Natural killer cell (primary cell): ENCODE measurements around the gene ZDHHC19. TPM values are rescaled to one million over a fixed set of nuclear protein-coding genes. Genes with fewer than 3 reads are reported as not detected.
"Not testable (repeated sequence)": the region's sequence is repeated elsewhere in the genome, so short reads cannot be mapped to it uniquely, and the experiment has no call there.

Experiments used
- ATAC-seq, 3 donors: fragments of 150-1000 bp in 2 of 3; fragments of 200-7000 bp in 1 of 3; cut with Tn5 transposase; 1 replicate in 1 of 3; 2 replicates in 2 of 3; pipeline ENCODE4 v1.10.0; 2021; ENCODE audit warnings: mild to moderate bottlenecking in 2 of 3, moderate library complexity in 2 of 3
- DNase-seq, 2 donors: peaks; one replicate each; pipeline versions ENCODE4 v3.0.0 to v3.0.0-alpha.2; 2013 to 2021; ENCODE audit warnings: mixed read lengths in 1 of 2
- H3K27ac ChIP-seq: one replicate; pipeline ENCODE4 v1.5.1; 2013; ENCODE audit warnings: mild to moderate bottlenecking, low read length
- H3K27me3 ChIP-seq: one replicate; pipeline ENCODE4 v1.6.1; 2013; ENCODE audit warnings: low read length; ENCODE audit not compliant: control insufficient read depth, insufficient read depth
- H3K36me3 ChIP-seq: one replicate; pipeline ENCODE4 v1.6.1; 2013; ENCODE audit warnings: low read length; ENCODE audit not compliant: control insufficient read depth, insufficient read depth
- H3K4me1 ChIP-seq: one replicate; pipeline ENCODE4 v1.6.1; 2013; ENCODE audit warnings: low read length; ENCODE audit not compliant: control insufficient read depth, insufficient read depth
- H3K4me3 ChIP-seq: one replicate; pipeline ENCODE4 v1.5.1; 2013; ENCODE audit warnings: low read length
- H3K9me3 ChIP-seq: one replicate; pipeline ENCODE4 v1.6.1; 2013; ENCODE audit warnings: low read length; ENCODE audit not compliant: control insufficient read depth, insufficient read depth
- H3K27ac Mint-ChIP-seq, 2 donors: one replicate each; pipeline ENCODE4 v1.8.0; 2022; ENCODE audit warnings: mild to moderate bottlenecking in 2 of 2, mixed read lengths in 2 of 2, moderate library complexity in 1 of 2
- H3K27me3 Mint-ChIP-seq, 2 donors: one replicate each; pipeline ENCODE4 v1.8.0; 2022; ENCODE audit warnings: low read depth in 2 of 2, mixed read lengths in 2 of 2
- H3K36me3 Mint-ChIP-seq: one replicate; pipeline ENCODE4 v1.8.0; 2022; ENCODE audit warnings: mixed read lengths
- H3K4me1 Mint-ChIP-seq, 2 donors: one replicate each; pipeline ENCODE4 v1.8.0; 2022; ENCODE audit warnings: mixed read lengths in 2 of 2
- H3K4me3 Mint-ChIP-seq: one replicate; pipeline ENCODE4 v1.8.0; 2022; ENCODE audit warnings: mild to moderate bottlenecking, moderate library complexity, mixed read lengths
- H3K9me3 Mint-ChIP-seq, 2 donors: one replicate each; pipeline ENCODE4 v1.8.0; 2022; ENCODE audit warnings: mixed read lengths in 2 of 2
- WGBS: methylation state at CpG from one replicate; pipeline ENCODE4 v1.1.7; 2013; ENCODE audit warnings: missing lambda C conversion rate; ENCODE audit not compliant: insufficient coverage; 5-methylcytosine and 5-hydroxymethylcytosine counted together
- intact Hi-C: fragments of 100-400 bp; cut with micrococcal nuclease; formaldehyde crosslinking; loops from one replicate; pipeline ENCODE4 v1.14.2; 2022
- total RNA-seq, 4 donors: library from RNA; stranded (reverse); fragments of 120-200 nt in 1 of 4; gene quantifications; one replicate each; pipeline versions ENCODE4 v1.2.3 to v1.2.4, GENCODE V29; 2013 to 2022
- TF ChIP-seq, protein P1 (sequence below): fragments of 200-600 bp; IDR thresholded peaks from one replicate; pipeline ENCODE4 v1.8.0; 2022; ENCODE audit warnings: antibody characterized with exemption

The ZDHHC19 gene
- total RNA-seq, 3 donors from 2014 or later (not counting 1 experiment from before 2014, with no cell fraction given): not detected

DNA sequence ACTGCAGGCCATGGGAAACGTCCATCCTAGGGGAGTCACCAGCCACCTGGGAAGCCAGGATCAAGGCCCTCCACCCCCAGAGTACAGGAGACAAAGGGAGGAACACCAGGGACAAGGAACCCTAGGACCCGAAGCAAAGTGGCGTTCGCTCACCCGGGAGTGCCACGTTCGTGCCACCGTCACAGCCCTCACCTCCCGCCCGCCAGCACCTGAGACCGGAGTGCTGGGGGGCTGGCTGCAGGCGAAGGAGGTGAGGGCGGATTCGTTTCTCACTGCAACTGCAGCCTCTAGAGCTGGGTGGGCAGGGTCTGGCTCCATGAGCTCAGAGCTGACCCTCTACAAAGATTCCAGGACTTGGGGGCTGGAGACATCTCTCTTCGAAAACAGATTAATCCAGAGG, 26.3 kb downstream of the ZDHHC19 start:
- H3K27ac ChIP-seq: no peak overlapping the region
- no peak overlapping the region for H3K4me3 ChIP-seq
- ATAC-seq: no peak
- no peaks in the 10 kb centered on the region for H3K9me3 ChIP-seq
- Mint-ChIP-seq H3K4me3 (no peak overlapping the region), H3K36me3 (no peaks in the 10 kb centered on the region), H3K27ac (no peak overlapping the region), H3K9me3 (no peaks in the 10 kb centered on the region), H3K4me1 (peaks cover 8 to 16% of the 10 kb centered on the region in 2 donors), H3K27me3 (peaks cover 0 to 3% of the 10 kb centered on the region in 2 donors)
- WGBS: 94% methylated on average over 15 of the region's 15 CpGs
- intact Hi-C loops: no loop called here
- no peak for DNase-seq
- TF ChIP-seq, protein P1, sequence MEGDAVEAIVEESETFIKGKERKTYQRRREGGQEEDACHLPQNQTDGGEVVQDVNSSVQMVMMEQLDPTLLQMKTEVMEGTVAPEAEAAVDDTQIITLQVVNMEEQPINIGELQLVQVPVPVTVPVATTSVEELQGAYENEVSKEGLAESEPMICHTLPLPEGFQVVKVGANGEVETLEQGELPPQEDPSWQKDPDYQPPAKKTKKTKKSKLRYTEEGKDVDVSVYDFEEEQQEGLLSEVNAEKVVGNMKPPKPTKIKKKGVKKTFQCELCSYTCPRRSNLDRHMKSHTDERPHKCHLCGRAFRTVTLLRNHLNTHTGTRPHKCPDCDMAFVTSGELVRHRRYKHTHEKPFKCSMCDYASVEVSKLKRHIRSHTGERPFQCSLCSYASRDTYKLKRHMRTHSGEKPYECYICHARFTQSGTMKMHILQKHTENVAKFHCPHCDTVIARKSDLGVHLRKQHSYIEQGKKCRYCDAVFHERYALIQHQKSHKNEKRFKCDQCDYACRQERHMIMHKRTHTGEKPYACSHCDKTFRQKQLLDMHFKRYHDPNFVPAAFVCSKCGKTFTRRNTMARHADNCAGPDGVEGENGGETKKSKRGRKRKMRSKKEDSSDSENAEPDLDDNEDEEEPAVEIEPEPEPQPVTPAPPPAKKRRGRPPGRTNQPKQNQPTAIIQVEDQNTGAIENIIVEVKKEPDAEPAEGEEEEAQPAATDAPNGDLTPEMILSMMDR: no peak
- H3K27me3 ChIP-seq: no peaks in the 10 kb centered on the region
- H3K4me1 ChIP-seq: peaks cover 44% of the 10 kb centered on the region
- no peaks in the 10 kb centered on the region for H3K36me3 ChIP-seq

DNA sequence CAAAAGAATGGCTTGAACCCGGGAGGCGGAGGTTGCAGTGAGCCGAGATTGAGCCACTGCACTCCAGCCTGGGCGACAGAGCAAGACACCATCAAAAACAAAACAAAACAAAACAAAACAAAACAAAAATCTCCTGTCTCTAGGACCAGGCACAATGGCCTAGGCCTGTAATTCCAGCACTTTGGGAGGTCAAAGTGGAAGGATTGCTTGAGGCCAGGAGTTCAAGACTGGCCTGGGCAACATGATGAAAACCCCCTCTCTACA, 27.1 kb downstream of the ZDHHC19 start:
- H3K27me3 Mint-ChIP-seq, H3K4me3 ChIP-seq: not testable (repeated sequence)
- H3K4me1 Mint-ChIP-seq: peaks cover 16 to 24% of the 10 kb centered on the region in 2 donors

DNA sequence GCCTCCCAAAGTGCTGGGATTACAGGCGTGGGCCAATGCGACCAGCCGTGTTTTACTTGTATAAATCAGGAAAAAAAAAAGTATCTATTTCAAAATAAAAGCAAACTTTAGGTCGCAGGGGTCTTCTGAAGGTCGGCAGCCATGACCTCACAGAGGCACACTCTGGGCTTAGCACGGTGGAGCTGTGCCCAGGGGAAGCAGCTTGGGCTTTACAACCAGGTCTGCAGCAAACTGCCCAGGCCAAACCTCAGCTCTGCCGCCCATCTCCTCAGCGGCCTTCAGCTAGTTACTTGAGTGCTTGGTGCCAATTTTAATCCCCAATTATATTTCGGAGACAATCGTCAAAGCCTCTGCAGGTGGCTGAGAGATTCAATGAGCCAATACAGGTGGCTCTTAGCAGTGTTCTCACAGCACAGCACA, 30.1 kb downstream of the ZDHHC19 start:
- Histone ChIP-seq H3K9me3 (no peaks in the 10 kb centered on the region), H3K27ac (peak overlapping the region; percentile 13), H3K36me3 (no peaks in the 10 kb centered on the region), H3K4me1 (peaks cover 42% of the 10 kb centered on the region), H3K27me3 (no peaks in the 10 kb centered on the region), H3K4me3 (no peak overlapping the region)
- Mint-ChIP-seq H3K27ac (peak overlapping the region in 1 of 2 donors; percentile 75), H3K27me3 (peaks cover 0 to 3% of the 10 kb centered on the region in 2 donors), H3K9me3 (no peaks in the 10 kb centered on the region), H3K4me3 (no peak overlapping the region), H3K4me1 (peaks cover 17 to 19% of the 10 kb centered on the region in 2 donors), H3K36me3 (no peaks in the 10 kb centered on the region)
- WGBS: 79% methylated on average over 10 of the region's 10 CpGs
- TF ChIP-seq, protein P1: no peak
- DNase-seq (no peak), ATAC-seq (no peak)
- intact Hi-C loops: no loop called here

More for the DNA sequence above, 27.1 kb downstream of the ZDHHC19 start:
- H3K36me3 Mint-ChIP-seq, H3K36me3 ChIP-seq, DNase-seq, H3K9me3 ChIP-seq, H3K27ac ChIP-seq, H3K9me3 Mint-ChIP-seq, H3K4me3 Mint-ChIP-seq, intact Hi-C loops, H3K27me3 ChIP-seq, H3K27ac Mint-ChIP-seq, ATAC-seq: not testable (repeated sequence)
- 91% methylated on average over 4 of the region's 4 CpGs for WGBS
- peaks cover 51% of the 10 kb centered on the region for H3K4me1 ChIP-seq

- Mint-ChIP-seq H3K27me3 (peaks cover 0 to 3% of the 10 kb centered on the region in 2 donors), H3K9me3 (no peaks in the 10 kb centered on the region), H3K4me3 (no peak overlapping the region), H3K4me1 (peaks cover 17 to 19% of the 10 kb centered on the region in 2 donors), H3K27ac (peak overlapping the region in 1 of 2 donors; percentile 88), H3K36me3 (no peaks in the 10 kb centered on the region)
- Histone ChIP-seq H3K27ac (peak overlapping the region; percentile 73), H3K36me3 (no peaks in the 10 kb centered on the region), H3K9me3 (no peaks in the 10 kb centered on the region), H3K4me1 (peaks cover 42% of the 10 kb centered on the region), H3K27me3 (no peaks in the 10 kb centered on the region), H3K4me3 (no peak overlapping the region)
- DNase-seq: no peak
- TF ChIP-seq, protein P1: no peak
- WGBS: 84% methylated on average over 9 of the region's 9 CpGs
- ATAC-seq: no peak
- intact Hi-C loops: no loop called here
Measured at GRCh38 chr3:196180346-196180745, 30.9 kb downstream of the ZDHHC19 start.
